Keratinocyte (primary cell): Measurements from ENCODE around the gene KRCC1. TPM values are rescaled to one million over a fixed set of nuclear protein-coding genes. Genes with fewer than 3 reads are reported as not detected.

Source experiments
- DNase-seq: peaks from one replicate; pipeline ENCODE4 v3.0.0-alpha.2; 2011; ENCODE audit warnings: low read depth, missing footprints, low spot score
- FAIRE-seq: peaks from 2 replicates; lab custom pipeline; 2011; peaks lifted over from hg19 to GRCh38; lab: Jason Lieb, UNC
- H2AFZ ChIP-seq: 2 replicates; pipeline ENCODE4 v1.6.0; 2012; ENCODE audit warnings: low read length, control low read depth, inconsistent platforms; ENCODE audit not compliant: control insufficient read depth
- H3K27ac ChIP-seq: 2 replicates; pipeline ENCODE4 v1.5.1; 2011; ENCODE audit warnings: low read length; ENCODE audit not compliant: control insufficient read depth, insufficient read depth
- H3K27me3 ChIP-seq: 3 replicates; pipeline ENCODE4 v1.6.0; 2011; ENCODE audit warnings: low read length; ENCODE audit not compliant: control insufficient read depth, insufficient read depth; ENCODE audit errors: extremely low read depth
- H3K36me3 ChIP-seq, 2 experiments: 2 replicates in 1 of 2; 3 replicates in 1 of 2; pipeline ENCODE4 v1.5.1; 2011; ENCODE audit warnings: low read length in 2 of 2, mild to moderate bottlenecking in 1 of 2; ENCODE audit not compliant: control insufficient read depth in 2 of 2, insufficient read depth in 2 of 2; ENCODE audit errors: extremely low read depth in 1 of 2
- H3K4me1 ChIP-seq: 3 replicates; pipeline ENCODE4 v1.5.1; 2011; ENCODE audit warnings: low read length; ENCODE audit not compliant: control insufficient read depth, insufficient read depth; ENCODE audit errors: extremely low read depth
- H3K4me2 ChIP-seq: 3 replicates; pipeline ENCODE4 v1.6.0; 2011; ENCODE audit warnings: low read depth, low read length; ENCODE audit not compliant: control insufficient read depth, insufficient read depth; ENCODE audit errors: extremely low read depth
- H3K4me3 ChIP-seq, 3 experiments: fragments of 200-600 bp in 1 of 3; sonication (generic) in 1 of 3; 2 replicates in 2 of 3; 3 replicates in 1 of 3; pipeline ENCODE4 v1.5.1; 2011 to 2016; ENCODE audit warnings: low read length in 3 of 3, mild to moderate bottlenecking in 3 of 3, control low read depth in 2 of 3, inconsistent platforms in 1 of 3, low read depth in 1 of 3, mixed read lengths in 1 of 3, mixed run types in 1 of 3, moderate library complexity in 1 of 3; ENCODE audit not compliant: control insufficient read depth in 2 of 3, insufficient read depth in 2 of 3; ENCODE audit errors: extremely low read depth in 1 of 3
- H3K79me2 ChIP-seq: 2 replicates; pipeline ENCODE4 v1.6.0; 2012; ENCODE audit warnings: low read length; ENCODE audit not compliant: control insufficient read depth, insufficient read depth
- H3K9ac ChIP-seq: 3 replicates; pipeline ENCODE4 v1.6.0; 2011; ENCODE audit warnings: low read length; ENCODE audit not compliant: control insufficient read depth, insufficient read depth; ENCODE audit errors: extremely low read depth
- H3K9me1 ChIP-seq: 3 replicates; pipeline ENCODE4 v1.6.0; 2011; ENCODE audit warnings: low read length; ENCODE audit not compliant: control insufficient read depth, insufficient read depth; ENCODE audit errors: extremely low read depth
- H3K9me3 ChIP-seq: 2 replicates; pipeline ENCODE4 v1.5.1; 2012; ENCODE audit warnings: low read depth, low read length; ENCODE audit not compliant: control insufficient read depth
- H4K20me1 ChIP-seq: 3 replicates; pipeline ENCODE4 v1.6.0; 2011; ENCODE audit warnings: low read length; ENCODE audit not compliant: control insufficient read depth, insufficient read depth; ENCODE audit errors: extremely low read depth
- CTCF ChIP-seq, 3 experiments: IDR thresholded peaks in 1 of 3; conservative IDR thresholded peaks in 1 of 3; optimal IDR thresholded peaks in 1 of 3; 2 replicates in 2 of 3; 3 replicates in 1 of 3; pipeline versions ENCODE3 to v1.5.1; 2011; ENCODE audit warnings: low read length in 3 of 3, mild to moderate bottlenecking in 3 of 3, moderate library complexity in 2 of 3, control low read depth in 1 of 3, inconsistent platforms in 1 of 3; ENCODE audit not compliant: insufficient read depth in 2 of 3; ENCODE audit errors: extremely low read depth in 1 of 3
- EZH2 ChIP-seq: IDR thresholded peaks from one replicate; pipeline ENCODE4 v1.6.1; 2012; ENCODE audit warnings: inconsistent platforms, mild to moderate bottlenecking, low read length, moderate library complexity
- dilution Hi-C: fragments of 300-500 bp; cut with MboI; formaldehyde crosslinking; loops from one replicate; pipeline ENCODE4 v1.7.0; 2020; ENCODE audit warnings: low sequenced_read_pairs; ENCODE audit not compliant: extremely low pct_ligation_motif_present
- polyA plus RNA-seq, 5 experiments: library from polyadenylated mRNA; depleted of rRNA in 3 of 5; stranded (reverse) in 3 of 5; stranded (forward) in 1 of 5; unstranded in 1 of 5; fragments of >200 nt; gene quantifications; 1 replicate in 1 of 5; 2 replicates in 3 of 5; 3 replicates in 1 of 5; pipeline versions ENCODE4 v1.2.1 to v1.2.3, GENCODE V29; 2011 to 2012; ENCODE audit warnings: missing spikeins in 2 of 5, low read depth in 1 of 5, low replicate concordance in 1 of 5

KRCC1 gene
- polyA plus RNA-seq, 1 donor (not counting 4 experiments of a cell fraction or from before 2014, with no cell fraction given), result 21.1 TPM

DNA sequence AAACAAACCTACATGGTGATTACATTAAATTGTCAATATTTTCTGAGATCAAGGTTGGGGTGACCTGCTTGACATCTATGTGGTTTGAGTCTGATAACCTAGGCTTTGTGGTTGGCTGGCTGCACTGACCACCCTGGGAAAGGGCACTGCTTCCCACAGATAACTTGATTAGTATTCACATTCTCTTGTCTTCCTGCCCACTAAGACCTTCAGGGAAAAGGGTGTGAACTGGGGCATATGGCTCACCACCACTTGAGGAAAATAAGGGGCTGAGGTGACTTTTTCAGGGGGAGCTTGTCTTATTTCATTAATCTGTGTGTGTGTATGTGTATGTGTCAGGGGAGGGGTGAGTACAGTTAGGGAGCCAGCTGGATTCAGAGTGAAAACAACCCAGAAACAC is 13.5 kb upstream of the KRCC1 start:
- no peak overlapping the region for H3K27ac ChIP-seq
- H2AFZ ChIP-seq, result no peak overlapping the region
- no peaks in the 10 kb centered on the region for H4K20me1 ChIP-seq
- H3K4me3 ChIP-seq, result no peak overlapping the region
- TF ChIP-seq CTCF (optimal IDR thresholded peaks at IDR 0.05 in 1 of 3, IDR thresholded peaks at IDR 0.05 in 1 of 3, conservative IDR thresholded peaks at IDR 0.05 in 1 of 3; ENCODE audit: extremely low read depth in 1 of 3, insufficient read depth in 2 of 3, low read length in 3 of 3) (no peak), EZH2 (no peak)
- no peaks in the 10 kb centered on the region for H3K9me1 ChIP-seq
- H3K27me3 ChIP-seq, result no peaks in the 10 kb centered on the region
- H3K79me2 ChIP-seq, result no peaks in the 10 kb centered on the region
- H3K4me2 ChIP-seq, result no peak overlapping the region
- H3K36me3 ChIP-seq, result no peaks in the 10 kb centered on the region
- dilution Hi-C loops, result no loop called here
- DNase-seq (no peak), FAIRE-seq (no peak)
- H3K4me1 ChIP-seq, result no peaks in the 10 kb centered on the region
- no peak overlapping the region for H3K9ac ChIP-seq
- H3K9me3 ChIP-seq, result no peaks in the 10 kb centered on the region

- dilution Hi-C loops, result no loop called here
Observed at GRCh38 chr2:88068044-88068443, 12.5 kb upstream of the KRCC1 start.

More at GRCh38 chr2:88068044-88068443, 12.5 kb upstream of the KRCC1 start:
- H2AFZ ChIP-seq, result no peak overlapping the region
- H3K27ac ChIP-seq, result no peak overlapping the region
- no peaks in the 10 kb centered on the region for H3K36me3 ChIP-seq
- FAIRE-seq (no peak), DNase-seq (no peak)
- H3K9ac ChIP-seq, result no peak overlapping the region
- no peaks in the 10 kb centered on the region for H3K27me3 ChIP-seq
- TF ChIP-seq EZH2 (no peak), CTCF (optimal IDR thresholded peaks at IDR 0.05 in 1 of 3, IDR thresholded peaks at IDR 0.05 in 1 of 3, conservative IDR thresholded peaks at IDR 0.05 in 1 of 3; ENCODE audit: extremely low read depth in 1 of 3, insufficient read depth in 2 of 3, low read length in 3 of 3) (no peak)
- H4K20me1 ChIP-seq, result no peaks in the 10 kb centered on the region
- no peaks in the 10 kb centered on the region for H3K4me1 ChIP-seq
- H3K9me1 ChIP-seq, result no peaks in the 10 kb centered on the region
- H3K79me2 ChIP-seq, result no peaks in the 10 kb centered on the region
- no peaks in the 10 kb centered on the region for H3K9me3 ChIP-seq
- H3K4me2 ChIP-seq, result no peak overlapping the region
- H3K4me3 ChIP-seq, result no peak overlapping the region
